Cerebellar nuclear complex (tissue), 1 donor: ENCODE data around the gene ABCC12.
"Not testable (repeated sequence)": the region's sequence is repeated elsewhere in the genome, so short reads cannot be mapped to it uniquely, and the experiment has no call there.

Source experiments
- DNase-seq, 2 experiments: peaks; one replicate each; lab custom pipeline; 2025; lab: John Stamatoyannopoulos, UW

The ABCC12 gene

GRCh38 chr16:48155926-48156789 lies at the start of gene ABCC12:
Gene ABCC12, minus strand, starts transcription at chr16:48155993. Its CDS starts 9,569 bp downstream, at chr16:48146424.
- DNase-seq = no peak

GRCh38 chr16:48204825-48205151 lies 49.0 kb upstream of the ABCC12 start:
- no peak for DNase-seq

- no peak for DNase-seq
These were observed 48.4 kb upstream of the ABCC12 start for GRCh38 chr16:48203974-48204824.

- no peak for DNase-seq
These were observed 45.9 kb upstream of the ABCC12 start for GRCh38 chr16:48201515-48202201.

- DNase-seq = no peak
These were observed 41.5 kb upstream of the ABCC12 start for GRCh38 chr16:48197294-48197693.

- DNase-seq = no peak
These were observed 39.2 kb upstream of the ABCC12 start for GRCh38 chr16:48194828-48195556.

GRCh38 chr16:48193846-48194245 lies 38.1 kb upstream of the ABCC12 start:
- DNase-seq = no peak

GRCh38 chr16:48188449-48189102 lies 32.8 kb upstream of the ABCC12 start:
- DNase-seq = no peak

GRCh38 chr16:48187779-48188178 lies 32.0 kb upstream of the ABCC12 start:
- DNase-seq = no peak

- DNase-seq = no peak
These were observed 28.9 kb upstream of the ABCC12 start for GRCh38 chr16:48184681-48185080.

GRCh38 chr16:48182979-48183537 lies 27.3 kb upstream of the ABCC12 start:
- DNase-seq = no peak

GRCh38 chr16:48181746-48182520 lies 26.1 kb upstream of the ABCC12 start:
- not testable (repeated sequence) for DNase-seq

GRCh38 chr16:48180868-48181480 lies 25.2 kb upstream of the ABCC12 start:
- no peak for DNase-seq

GRCh38 chr16:48176635-48177408 lies 21.0 kb upstream of the ABCC12 start:
- DNase-seq = no peak

GRCh38 chr16:48173889-48174288 lies 18.1 kb upstream of the ABCC12 start:
- DNase-seq = no peak

- DNase-seq = no peak
These were observed 16.9 kb upstream of the ABCC12 start for GRCh38 chr16:48172682-48173081.

GRCh38 chr16:48169896-48170295 lies 14.1 kb upstream of the ABCC12 start:
- DNase-seq = no peak

GRCh38 chr16:48168075-48168474 lies 12.3 kb upstream of the ABCC12 start:
- no peak for DNase-seq

GRCh38 chr16:48166617-48167016 lies 10.8 kb upstream of the ABCC12 start:
- DNase-seq = not testable (repeated sequence)
